H1 (cell line): ENCODE measurements around the gene ELOVL5. TPM values are rescaled to one million over a fixed set of nuclear protein-coding genes. Genes with fewer than 3 reads are reported as not detected.

Source experiments
- CHD2 ChIP-seq: IDR thresholded peaks from 2 replicates; pipeline ENCODE4 v1.6.1; 2012; ENCODE audit warnings: low read length, improper control_type of control experiment
- MAFK ChIP-seq: IDR thresholded peaks from 2 replicates; pipeline ENCODE4 v1.6.1; 2012; ENCODE audit warnings: low read depth, mild to moderate bottlenecking, improper control_type of control experiment, low read length
- YY1 ChIP-seq: IDR thresholded peaks from 2 replicates; pipeline ENCODE4 v1.6.1; 2011; ENCODE audit warnings: low read depth, mild to moderate bottlenecking, low read length
- polyA plus RNA-seq, 7 experiments: library from polyadenylated mRNA; depleted of rRNA in 3 of 7; stranded (reverse) in 5 of 7; unstranded in 2 of 7; fragments of >200 nt in 5 of 7; fragments of 200-250 nt in 2 of 7; gene quantifications; 1 replicate in 5 of 7; 2 replicates in 1 of 7; 4 replicates in 1 of 7; pipeline versions ENCODE4 v1.2.1 to v1.2.3, GENCODE V29; 2011 to 2013; ENCODE audit warnings: missing spikeins in 2 of 7, mixed read lengths in 2 of 7
- total RNA-seq: library from RNA; stranded (reverse); fragmentation: NEBNext Ultra II Directional; extraction: Animal tissue kit (Norgen Biotek cat#: 25700); gene quantifications from 2 replicates; pipeline ENCODE4 v1.2.1, GENCODE V29; 2021

The ELOVL5 gene
- total and polyA plus RNA-seq, 2 of the 8 experiments (the other 6 are each of a cell fraction or from before 2014, with no cell fraction given): 113 to 156 TPM

GRCh38 chr6:53358440-53359094 is 9.8 kb upstream of the ELOVL5 start (continued):
- no peak for TF ChIP-seq CHD2
- no peak for TF ChIP-seq YY1
- TF ChIP-seq MAFK: no peak
